H1 (cell line): ENCODE measurements around the gene TBC1D13. TPM values are rescaled to one million over a fixed set of nuclear protein-coding genes. Genes with fewer than 3 reads are reported as not detected.

ENCODE experiments used
- CTCF ChIA-PET: fragments of 300-600 bp; sonication (Branson Sonifier 250); formaldehyde crosslinking; loops from one replicate; lab custom pipeline; 2021; ENCODE audit not compliant: partially characterized antibody; lab: Charles Lee
- POLR2A ChIA-PET: fragments of 300-600 bp; sonication (Branson Sonifier 250); formaldehyde crosslinking; loops from one replicate; lab custom pipeline; 2021; ENCODE audit warnings: inconsistent platforms; ENCODE audit not compliant: partially characterized antibody; lab: Charles Lee
- DNase-seq, 2 experiments: peaks; one replicate each; pipeline versions ENCODE4 v3.0.0 to v3.0.0-alpha.2; 2010 to 2022; ENCODE audit warnings: low spot score in 2 of 2, low read depth in 1 of 2, mixed read lengths in 1 of 2
- FAIRE-seq: peaks from 2 replicates; lab custom pipeline; 2011; peaks lifted over from hg19 to GRCh38; lab: Jason Lieb, UNC
- H2AFZ ChIP-seq: 2 replicates; pipeline ENCODE4 v1.8.1; 2012; ENCODE audit warnings: low read length, inconsistent platforms
- H2AK5ac ChIP-seq: 2 replicates; pipeline ENCODE4 v1.6.1; 2013; ENCODE audit warnings: low read depth, low read length
- H2BK120ac ChIP-seq: replicated peaks from 2 replicates; pipeline ENCODE3; 2013; ENCODE audit warnings: low read depth, low read length, inconsistent platforms
- H2BK12ac ChIP-seq: 2 replicates; pipeline ENCODE4 v1.6.1; 2013; ENCODE audit warnings: low read depth, low read length
- H2BK15ac ChIP-seq: 2 replicates; pipeline ENCODE4 v1.6.1; 2013; ENCODE audit warnings: low read length
- H2BK20ac ChIP-seq: 2 replicates; pipeline ENCODE4 v1.6.1; 2013; ENCODE audit warnings: low read length
- H2BK5ac ChIP-seq: 2 replicates; pipeline ENCODE4 v1.6.1; 2013; ENCODE audit warnings: low read depth, low read length
- H3K14ac ChIP-seq: 2 replicates; pipeline ENCODE4 v1.6.1; 2013; ENCODE audit warnings: inconsistent platforms; ENCODE audit not compliant: insufficient read length
- H3K18ac ChIP-seq: 2 replicates; pipeline ENCODE4 v1.6.1; 2013; ENCODE audit warnings: low read length; ENCODE audit errors: extremely low read depth
- H3K23ac ChIP-seq: 2 replicates; pipeline ENCODE4 v1.6.1; 2013; ENCODE audit warnings: inconsistent platforms; ENCODE audit not compliant: insufficient read length
- H3K23me2 ChIP-seq: 2 replicates; pipeline ENCODE4 v1.6.1; 2013; ENCODE audit warnings: low read depth, low read length
- H3K27ac ChIP-seq: 2 replicates; pipeline ENCODE4 v1.6.1; 2011; ENCODE audit warnings: low read depth, low read length, inconsistent platforms
- H3K27me3 ChIP-seq, 4 experiments: replicated peaks in 1 of 4; 1 replicate in 1 of 4; 2 replicates in 3 of 4; pipeline versions ENCODE4 v1.6.1 to v1.8.1; 2011 to 2013; ENCODE audit warnings: low read length in 3 of 4, mild to moderate bottlenecking in 3 of 4, inconsistent platforms in 2 of 4, mixed read lengths in 2 of 4, moderate library complexity in 1 of 4; ENCODE audit not compliant: control insufficient read depth in 3 of 4, insufficient read depth in 3 of 4; ENCODE audit errors: extremely low read depth in 1 of 4
- H3K36me3 ChIP-seq, 4 experiments: 2 replicates each; pipeline versions ENCODE4 v1.6.1 to v1.8.1; 2011 to 2013; ENCODE audit warnings: mild to moderate bottlenecking in 4 of 4, low read length in 3 of 4, moderate library complexity in 2 of 4, control low read depth in 1 of 4, inconsistent platforms in 1 of 4; ENCODE audit not compliant: insufficient read depth in 4 of 4, control insufficient read depth in 2 of 4
- H3K4ac ChIP-seq: replicated peaks from 2 replicates; pipeline ENCODE3; 2013; ENCODE audit warnings: low read length, low read depth, mixed read lengths, inconsistent platforms; ENCODE audit not compliant: insufficient read length
- H3K4me1 ChIP-seq, 4 experiments: replicated peaks in 1 of 4; 1 replicate in 1 of 4; 2 replicates in 3 of 4; pipeline versions ENCODE4 v1.6.1 to v1.8.1; 2011 to 2013; ENCODE audit warnings: low read length in 3 of 4, inconsistent platforms in 2 of 4, mixed read lengths in 1 of 4; ENCODE audit not compliant: insufficient read depth in 4 of 4, control insufficient read depth in 3 of 4
- H3K4me2 ChIP-seq, 2 experiments: 2 replicates each; pipeline versions ENCODE4 v1.6.1 to v1.8.1; 2011 to 2013; ENCODE audit warnings: low read depth in 2 of 2, low read length in 2 of 2, control low read depth in 1 of 2, inconsistent platforms in 1 of 2, mild to moderate bottlenecking in 1 of 2; ENCODE audit not compliant: insufficient read depth in 1 of 2
- H3K4me3 ChIP-seq, 4 experiments: fragments of 200-600, 300-600 bp in 1 of 4; sonication (generic), shearing (Covaris generic), sonication (Bioruptor Twin) in 1 of 4; 2 replicates each; pipeline versions ENCODE4 v1.5.1 to v1.8.1; 2011 to 2016; ENCODE audit warnings: low read length in 4 of 4, low read depth in 3 of 4, control low read depth in 2 of 4, inconsistent platforms in 2 of 4, mild to moderate bottlenecking in 2 of 4, mixed read lengths in 1 of 4, moderate library complexity in 1 of 4; ENCODE audit not compliant: insufficient read depth in 2 of 4; ENCODE audit errors: extremely low read depth in 1 of 4
- H3K56ac ChIP-seq: replicated peaks from 2 replicates; pipeline ENCODE3; 2013; ENCODE audit warnings: low read depth, mild to moderate bottlenecking, mixed read lengths, low read length, inconsistent platforms; ENCODE audit not compliant: insufficient read length
- H3K79me1 ChIP-seq: 2 replicates; pipeline ENCODE4 v1.6.1; 2013; ENCODE audit warnings: low read depth, low read length, control low read depth
- H3K79me2 ChIP-seq, 2 experiments: 2 replicates each; pipeline versions ENCODE4 v1.6.1 to v1.8.1; 2012 to 2013; ENCODE audit warnings: low read length in 2 of 2, mild to moderate bottlenecking in 2 of 2, inconsistent platforms in 1 of 2; ENCODE audit not compliant: insufficient read depth in 2 of 2, control insufficient read depth in 1 of 2
- H3K9ac ChIP-seq, 4 experiments: replicated peaks in 1 of 4; 1 replicate in 1 of 4; 2 replicates in 3 of 4; pipeline versions ENCODE4 v1.6.1 to v1.8.1; 2011 to 2013; ENCODE audit warnings: low read depth in 3 of 4, low read length in 3 of 4, control low read depth in 2 of 4, mild to moderate bottlenecking in 2 of 4, moderate library complexity in 2 of 4, inconsistent platforms in 1 of 4; ENCODE audit errors: extremely low read depth in 1 of 4
- H3K9me3 ChIP-seq, 2 experiments: 2 replicates each; pipeline versions ENCODE4 v1.6.1 to v1.8.1; 2012 to 2013; ENCODE audit warnings: mild to moderate bottlenecking in 2 of 2, moderate library complexity in 2 of 2, control low read depth in 1 of 2, inconsistent platforms in 1 of 2, low read depth in 1 of 2, low read length in 1 of 2, mixed read lengths in 1 of 2; ENCODE audit not compliant: insufficient read depth in 2 of 2
- H4K20me1 ChIP-seq, 2 experiments: replicated peaks in 1 of 2; 2 replicates each; pipeline versions ENCODE3 to v1.8.1; 2011 to 2013; ENCODE audit warnings: inconsistent platforms in 2 of 2, low read length in 2 of 2, mild to moderate bottlenecking in 1 of 2; ENCODE audit not compliant: insufficient read depth in 2 of 2, control insufficient read depth in 1 of 2
- H4K5ac ChIP-seq: 2 replicates; pipeline ENCODE4 v1.6.1; 2013; ENCODE audit warnings: low read length, low read depth, mixed read lengths, inconsistent platforms; ENCODE audit not compliant: insufficient read length
- H4K8ac ChIP-seq: 2 replicates; pipeline ENCODE4 v1.8.0; 2013; ENCODE audit warnings: mild to moderate bottlenecking, moderate library complexity, low read length, inconsistent platforms; ENCODE audit not compliant: insufficient read depth; ENCODE audit errors: extremely low read depth
- H4K91ac ChIP-seq: replicated peaks from 2 replicates; pipeline ENCODE3; 2013; ENCODE audit warnings: low read length, mixed read lengths, inconsistent platforms; ENCODE audit not compliant: insufficient read length
- CTCF ChIP-seq, 3 experiments: IDR thresholded peaks; 1 replicate in 2 of 3; 2 replicates in 1 of 3; pipeline versions ENCODE4 v1.5.1 to v1.6.1; 2011; ENCODE audit warnings: low read length in 3 of 3, mild to moderate bottlenecking in 3 of 3, inconsistent platforms in 2 of 3, low read depth in 1 of 3, moderate library complexity in 1 of 3; ENCODE audit not compliant: insufficient read depth in 1 of 3; ENCODE audit errors: control extremely low read depth in 1 of 3
- E2F6 ChIP-seq: IDR thresholded peaks from 2 replicates; pipeline ENCODE4 v1.6.1; 2012; ENCODE audit warnings: inconsistent platforms
- FOSL1 ChIP-seq: IDR thresholded peaks from 2 replicates; pipeline ENCODE4 v1.6.1; 2011; ENCODE audit warnings: mild to moderate bottlenecking, low read depth, low read length, moderate library complexity; ENCODE audit not compliant: insufficient read depth
- KDM1A ChIP-seq: fragments of 200-600, 300-600 bp; sonication (generic); IDR thresholded peaks from 2 replicates; pipeline ENCODE4 v1.7.1; 2016; ENCODE audit warnings: mild to moderate bottlenecking, low read length, borderline replicate concordance
- KDM4A ChIP-seq: IDR thresholded peaks from one replicate; pipeline ENCODE4 v1.7.1; 2012; ENCODE audit warnings: low read depth, mild to moderate bottlenecking, moderate library complexity, low read length, inconsistent platforms; ENCODE audit not compliant: severe bottlenecking
- POLR2A ChIP-seq, 2 experiments: IDR thresholded peaks; 1 replicate in 1 of 2; 2 replicates in 1 of 2; pipeline ENCODE4 v1.6.1; 2011; ENCODE audit warnings: low read depth in 2 of 2, low read length in 2 of 2, mild to moderate bottlenecking in 2 of 2; ENCODE audit errors: control extremely low read depth in 1 of 2
- RAD21 ChIP-seq, 2 experiments: IDR thresholded peaks in 1 of 2; conservative IDR thresholded peaks in 1 of 2; 2 replicates each; pipeline ENCODE4 v1.6.1; 2011; ENCODE audit warnings: low read depth in 2 of 2, low read length in 2 of 2, improper control_type of control experiment in 1 of 2, inconsistent platforms in 1 of 2, mild to moderate bottlenecking in 1 of 2, moderate library complexity in 1 of 2
- RXRA ChIP-seq: IDR thresholded peaks from 2 replicates; pipeline ENCODE4 v1.6.1; 2011; ENCODE audit warnings: low read depth, mild to moderate bottlenecking, low read length, moderate library complexity; ENCODE audit not compliant: insufficient read depth
- SP4 ChIP-seq: IDR thresholded peaks from 2 replicates; pipeline ENCODE4 v1.6.1; 2012; ENCODE audit warnings: low read length, inconsistent platforms
- YY1 ChIP-seq: IDR thresholded peaks from 2 replicates; pipeline ENCODE4 v1.6.1; 2011; ENCODE audit warnings: low read depth, mild to moderate bottlenecking, low read length
- WGBS, 2 experiments: shearing (Covaris generic) in 1 of 2; methylation state at CpG; one replicate each; pipeline versions ENCODE4 v1.1.6 to v1.1.7; 2013 to 2015; ENCODE audit warnings: low lambda C conversion rate in 2 of 2, mixed read lengths in 2 of 2, inconsistent platforms in 1 of 2, low coverage in 1 of 2, missing lambda C conversion rate in 1 of 2; ENCODE audit not compliant: insufficient replicate concordance in 2 of 2, insufficient coverage in 1 of 2, insufficient read length in 1 of 2; ENCODE audit errors: extremely low coverage in 1 of 2, missing lambda C conversion rate in 1 of 2; 5-methylcytosine and 5-hydroxymethylcytosine counted together
- polyA plus RNA-seq, 7 experiments: library from polyadenylated mRNA; depleted of rRNA in 3 of 7; stranded (reverse) in 5 of 7; unstranded in 2 of 7; fragments of >200 nt in 5 of 7; fragments of 200-250 nt in 2 of 7; gene quantifications; 1 replicate in 5 of 7; 2 replicates in 1 of 7; 4 replicates in 1 of 7; pipeline versions ENCODE4 v1.2.1 to v1.2.3, GENCODE V29; 2011 to 2013; ENCODE audit warnings: missing spikeins in 2 of 7, mixed read lengths in 2 of 7
- total RNA-seq: library from RNA; stranded (reverse); fragmentation: NEBNext Ultra II Directional; extraction: Animal tissue kit (Norgen Biotek cat#: 25700); gene quantifications from 2 replicates; pipeline ENCODE4 v1.2.1, GENCODE V29; 2021

Gene TBC1D13
- total and polyA plus RNA-seq, 2 of the 8 experiments (the other 6 are each of a cell fraction or from before 2014, with no cell fraction given): 21.3 to 24.7 TPM

DNA sequence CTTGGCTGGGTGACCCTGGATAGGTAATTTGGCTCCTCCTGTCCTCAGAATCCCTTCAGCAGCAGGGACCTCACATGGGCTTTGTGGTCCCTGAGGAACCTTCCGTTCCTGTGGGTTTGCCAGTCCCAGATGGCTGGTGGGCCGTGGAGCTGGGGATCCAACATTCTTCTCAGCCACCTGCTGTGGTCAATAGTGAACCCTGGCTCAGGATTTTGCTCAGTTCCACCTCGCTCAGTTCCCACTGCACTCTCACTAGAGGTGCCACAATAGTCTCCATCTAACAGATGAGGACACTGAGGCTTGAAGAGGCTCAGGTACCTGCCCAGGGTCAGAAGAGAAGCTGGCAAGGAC is 59.6 kb downstream of the TBC1D13 start:
- no peak overlapping the region for H3K14ac ChIP-seq
- FAIRE-seq (no peak), DNase-seq (no peak)
- WGBS, 2 experiments: 90% methylated on average over 3 of the region's 3 CpGs; no CpG with 5 or more reads in 1 of the 2 experiments
- no peak overlapping the region for H2BK12ac ChIP-seq
- peaks cover 8 to 12% of the 10 kb centered on the region in 2 experiments; a peak in 3 of 4 replicates for H3K9me3 ChIP-seq
- no peak overlapping the region for H3K18ac ChIP-seq
- H3K27me3 ChIP-seq: no peaks in the 10 kb centered on the region
- H3K27ac ChIP-seq: no peak overlapping the region
- H3K23me2 ChIP-seq: no peaks in the 10 kb centered on the region
- no peak overlapping the region for H3K56ac ChIP-seq
- H2AK5ac ChIP-seq: no peak overlapping the region
- H4K5ac ChIP-seq: no peak overlapping the region
- no peak overlapping the region for H3K9ac ChIP-seq
- no peak overlapping the region for H3K4me2 ChIP-seq
- no peak overlapping the region for H3K4ac ChIP-seq
- H3K79me1 ChIP-seq: 0 out of 2 replicates have a peak, but pooled peaks cover 2% of the 10 kb centered on the region
- no peak overlapping the region for H2BK15ac ChIP-seq
- H2AFZ ChIP-seq: no peak overlapping the region
- peaks cover 0 to 3% (median 2%) of the 10 kb centered on the region in 4 experiments; a peak in 1 of 8 replicates for H3K36me3 ChIP-seq
- no peak overlapping the region for H2BK5ac ChIP-seq
- CTCF ChIA-PET: interaction anchor here (0.7 to 1.4 kb wide), 3 partner anchors 13 to 79 kb away, joined by 3 to 5 read pairs (median 3); no protein-coding TSS in a partner anchor
- no peak overlapping the region for H2BK20ac ChIP-seq
- H3K23ac ChIP-seq: no peak overlapping the region
- H3K79me2 ChIP-seq: peaks cover 0 to 5% of the 10 kb centered on the region in 2 experiments; a peak in 1 of 4 replicates
- H4K20me1 ChIP-seq: peaks cover 0 to 10% of the 10 kb centered on the region in 2 experiments
- H4K91ac ChIP-seq: no peak overlapping the region
- no peak overlapping the region for H2BK120ac ChIP-seq
- H3K4me3 ChIP-seq: no peak overlapping the region
- POLR2A ChIA-PET: no interaction called here
- H3K4me1 ChIP-seq: no peaks in the 10 kb centered on the region
- peak overlapping the region; percentile 11; the same call in 1 of the 2 replicates for H4K8ac ChIP-seq
- no peak for TF ChIP-seq CTCF (IDR thresholded peaks at IDR 0.05; ENCODE audit: control extremely low read depth in 1 of 3, insufficient read depth in 1 of 3, low read depth in 1 of 3, low read length in 3 of 3)
- no peak for TF ChIP-seq KDM1A
- TF ChIP-seq RXRA: no peak
- no peak for TF ChIP-seq YY1
- no peak for TF ChIP-seq RAD21 (IDR thresholded peaks at IDR 0.05 in 1 of 2, conservative IDR thresholded peaks at IDR 0.05 in 1 of 2; ENCODE audit: low read depth in 2 of 2, low read length in 2 of 2)
- TF ChIP-seq SP4: no peak
- TF ChIP-seq E2F6: no peak
- no peak for TF ChIP-seq KDM4A
- TF ChIP-seq POLR2A (IDR thresholded peaks at IDR 0.05; ENCODE audit: control extremely low read depth in 1 of 2, low read depth in 2 of 2, low read length in 2 of 2): no peak
- TF ChIP-seq FOSL1: no peak
